SK-N-SH treated with all-trans-retinoic acid at 6 μM for 48 hours (cell line): ENCODE measurements around the gene RIPOR3.
A peak's percentile ranks its signal among the peaks of the same experiment; 100 is the strongest.

Source experiments
- ATAC-seq: fragments of 200-7000 bp; cut with Tn5 transposase; 3 replicates; pipeline ENCODE4 v1.9.1; 2020; ENCODE audit warnings: mild to moderate bottlenecking, moderate library complexity
- ARNTL ChIP-seq: fragments of 450-650 bp; formaldehyde crosslinking; IDR thresholded peaks from 2 replicates; pipeline ENCODE4 v1.5.0; 2020; ENCODE audit warnings: low read depth, mild to moderate bottlenecking, moderate library complexity, borderline replicate concordance
- BACH2 ChIP-seq: fragments of 250-450 bp; sonication (Bioruptor Pico); IDR thresholded peaks from 2 replicates; pipeline ENCODE4 v1.9.0; 2021; ENCODE audit warnings: mild to moderate bottlenecking, borderline replicate concordance
- ESRRG ChIP-seq: fragments of 250-450 bp; sonication (Bioruptor Pico); IDR thresholded peaks from 2 replicates; pipeline ENCODE4 v1.6.1; 2021; ENCODE audit warnings: mild to moderate bottlenecking
- GLIS3 ChIP-seq: fragments of 250-450 bp; sonication (Bioruptor Pico); IDR thresholded peaks from 2 replicates; pipeline ENCODE4 v1.5.0; 2020; ENCODE audit warnings: mild to moderate bottlenecking, moderate library complexity
- ISL1 ChIP-seq: fragments of 250-450 bp; sonication (Bioruptor Pico); IDR thresholded peaks from 2 replicates; pipeline ENCODE4 v2.1.2; 2022; ENCODE audit warnings: mild to moderate bottlenecking, moderate library complexity
- OSR1 ChIP-seq: fragments of 250-450 bp; sonication (Bioruptor Pico); IDR thresholded peaks from 2 replicates; pipeline ENCODE4 v1.8.0; 2022; ENCODE audit warnings: moderate library complexity, mild to moderate bottlenecking, inconsistent platforms
- PPARA ChIP-seq: fragments of 250-450 bp; sonication (Bioruptor Pico); IDR thresholded peaks from 2 replicates; pipeline ENCODE4 v1.5.0; 2020; ENCODE audit warnings: mild to moderate bottlenecking, borderline replicate concordance
- SNAI2 ChIP-seq: fragments of 250-450 bp; sonication (Bioruptor Pico); IDR thresholded peaks from 2 replicates; pipeline ENCODE4 v1.5.0; 2020; ENCODE audit warnings: mild to moderate bottlenecking, moderate library complexity
- TCF4 ChIP-seq: fragments of 250-450 bp; sonication (Bioruptor Pico); IDR thresholded peaks from 2 replicates; pipeline ENCODE4 v1.8.0; 2021; ENCODE audit warnings: mild to moderate bottlenecking, moderate library complexity, borderline replicate concordance
- ZFP3 ChIP-seq: fragments of 250-450 bp; sonication (Bioruptor Pico); IDR thresholded peaks from 2 replicates; pipeline ENCODE4 v1.5.0; 2020; ENCODE audit warnings: mild to moderate bottlenecking, moderate library complexity
- ZFP30 ChIP-seq: fragments of 450-650 bp; formaldehyde crosslinking; IDR thresholded peaks from 2 replicates; pipeline ENCODE4 v1.5.0; 2022; ENCODE audit warnings: mild to moderate bottlenecking, moderate library complexity
- ZNF70 ChIP-seq: fragments of 450-650 bp; formaldehyde crosslinking; IDR thresholded peaks from 2 replicates; pipeline ENCODE4 v1.5.0; 2020; ENCODE audit warnings: mild to moderate bottlenecking, moderate library complexity
- ZNF8 ChIP-seq: fragments of 450-650 bp; formaldehyde crosslinking; IDR thresholded peaks from 2 replicates; pipeline ENCODE4 v1.5.0; 2020; ENCODE audit warnings: mild to moderate bottlenecking, moderate library complexity
- TF ChIP-seq, protein P1 (sequence below): fragments of 250-450 bp; sonication (Bioruptor Pico); IDR thresholded peaks from 2 replicates; pipeline ENCODE4 v1.5.1; 2021; ENCODE audit warnings: mild to moderate bottlenecking, moderate library complexity
- TF ChIP-seq, protein P2 (sequence below): fragments of 250-450 bp; sonication (Bioruptor Pico); IDR thresholded peaks from 2 replicates; pipeline ENCODE4 v1.8.0; 2021; ENCODE audit warnings: low read depth, mild to moderate bottlenecking, moderate library complexity, borderline replicate concordance
- TF ChIP-seq, protein P3 (sequence below): fragments of 250-450 bp; sonication (Bioruptor Pico); IDR thresholded peaks from 2 replicates; pipeline ENCODE4 v1.5.0; 2020; ENCODE audit warnings: mild to moderate bottlenecking, moderate library complexity
- TF ChIP-seq, protein P4 (sequence below): fragments of 250-450 bp; sonication (Bioruptor Pico); IDR thresholded peaks from 2 replicates; pipeline ENCODE4 v1.8.0; 2020; ENCODE audit warnings: mild to moderate bottlenecking, moderate library complexity, borderline replicate concordance
- TF ChIP-seq, protein P5 (sequence below): fragments of 250-450 bp; sonication (Bioruptor Pico); IDR thresholded peaks from 2 replicates; pipeline ENCODE4 v1.5.1; 2020; ENCODE audit warnings: low read depth, mild to moderate bottlenecking, moderate library complexity

RIPOR3 gene

DNA sequence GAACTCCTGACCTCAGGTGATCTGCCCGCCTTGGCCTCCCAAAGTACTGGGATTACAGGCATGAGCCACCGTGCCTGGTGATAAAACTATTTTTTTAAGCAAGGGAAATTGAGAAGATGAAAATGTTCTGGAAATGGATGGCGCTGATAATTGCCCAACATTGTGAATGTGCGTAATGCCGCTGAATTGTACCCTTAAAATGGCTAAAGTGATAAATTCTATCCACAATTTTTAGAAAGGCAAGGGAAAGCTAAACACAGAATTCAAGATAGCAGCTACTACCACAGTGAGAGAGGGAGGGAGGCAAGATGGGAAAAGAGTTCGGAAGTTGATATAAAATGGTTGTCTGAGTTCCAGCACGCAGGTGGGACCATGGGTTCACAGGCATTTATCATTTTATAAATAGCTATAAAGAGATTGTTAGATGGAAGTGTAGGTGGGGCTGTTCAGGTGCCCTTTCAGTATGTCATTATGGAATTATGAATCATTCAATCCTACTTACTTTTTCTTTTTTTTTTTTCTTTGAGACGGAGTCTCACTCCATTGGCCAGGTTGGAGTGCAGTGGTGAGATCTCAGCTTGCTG is 8.3 kb downstream of the RIPOR3 start (continued):
- TF ChIP-seq, protein P1, sequence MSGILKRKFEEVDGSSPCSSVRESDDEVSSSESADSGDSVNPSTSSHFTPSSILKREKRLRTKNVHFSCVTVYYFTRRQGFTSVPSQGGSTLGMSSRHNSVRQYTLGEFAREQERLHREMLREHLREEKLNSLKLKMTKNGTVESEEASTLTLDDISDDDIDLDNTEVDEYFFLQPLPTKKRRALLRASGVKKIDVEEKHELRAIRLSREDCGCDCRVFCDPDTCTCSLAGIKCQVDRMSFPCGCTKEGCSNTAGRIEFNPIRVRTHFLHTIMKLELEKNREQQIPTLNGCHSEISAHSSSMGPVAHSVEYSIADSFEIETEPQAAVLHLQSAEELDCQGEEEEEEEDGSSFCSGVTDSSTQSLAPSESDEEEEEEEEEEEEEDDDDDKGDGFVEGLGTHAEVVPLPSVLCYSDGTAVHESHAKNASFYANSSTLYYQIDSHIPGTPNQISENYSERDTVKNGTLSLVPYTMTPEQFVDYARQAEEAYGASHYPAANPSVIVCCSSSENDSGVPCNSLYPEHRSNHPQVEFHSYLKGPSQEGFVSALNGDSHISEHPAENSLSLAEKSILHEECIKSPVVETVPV (CRISPR knock-in tag) = no peak

DNA sequence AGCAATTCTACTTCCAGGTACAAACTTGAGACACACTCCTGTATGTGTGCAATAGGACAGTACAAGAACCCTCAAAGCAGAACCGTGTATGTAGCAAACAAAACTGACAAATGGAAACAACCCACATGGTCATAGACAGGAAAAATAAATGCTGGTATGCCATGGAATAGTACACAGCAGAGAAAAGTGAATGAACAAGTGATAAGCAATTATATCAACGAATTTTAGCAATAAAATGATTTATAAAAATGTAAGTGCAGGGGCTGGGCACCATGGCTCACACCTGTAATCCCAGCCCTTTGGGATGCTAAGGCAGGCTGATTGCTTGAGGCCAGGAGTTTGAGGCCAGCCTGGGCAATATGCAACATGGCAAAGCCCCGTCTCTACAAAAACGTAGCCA is 9.3 kb downstream of the RIPOR3 start:
- TF ChIP-seq ZFP30 (CRISPR knock-in tag) (no peak), ZNF8 (CRISPR knock-in tag) (peak; percentile 47; the same call in 1 of the 2 replicates)
- no peak for ATAC-seq

DNA sequence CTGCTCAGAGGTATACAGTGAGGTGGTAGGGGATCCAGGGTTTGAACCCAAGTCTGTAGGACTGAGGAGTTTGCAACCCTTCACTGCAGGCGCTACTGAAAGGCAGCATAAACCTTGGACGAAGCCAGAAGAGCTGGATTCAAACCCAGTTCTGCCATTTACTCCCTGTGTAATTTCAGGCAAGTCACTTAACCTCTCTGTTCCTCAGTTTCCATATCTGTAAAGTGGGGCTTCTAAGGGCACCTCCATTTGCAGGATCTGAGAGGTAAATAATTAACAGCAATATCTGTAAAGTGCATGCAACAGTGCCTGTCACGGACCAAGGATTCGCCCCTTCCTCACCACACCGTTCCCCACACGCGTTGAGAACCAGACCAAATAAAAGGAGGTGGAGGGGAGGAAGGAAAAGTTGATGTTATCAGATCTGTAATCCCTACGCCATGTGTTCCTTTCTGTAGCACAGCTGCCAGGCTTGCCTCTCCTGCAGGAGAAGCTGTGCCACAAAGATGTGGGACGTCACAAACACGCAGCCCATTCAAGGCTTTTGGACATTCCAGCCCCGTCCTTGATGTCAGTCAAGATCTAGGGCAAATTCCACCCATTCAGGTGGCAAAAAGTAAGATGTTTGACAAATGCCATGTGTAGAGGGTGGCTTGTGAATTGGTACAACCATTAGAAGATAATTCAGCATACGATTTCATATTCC is 9.8 kb downstream of the RIPOR3 start:
- TF ChIP-seq, protein P2, sequence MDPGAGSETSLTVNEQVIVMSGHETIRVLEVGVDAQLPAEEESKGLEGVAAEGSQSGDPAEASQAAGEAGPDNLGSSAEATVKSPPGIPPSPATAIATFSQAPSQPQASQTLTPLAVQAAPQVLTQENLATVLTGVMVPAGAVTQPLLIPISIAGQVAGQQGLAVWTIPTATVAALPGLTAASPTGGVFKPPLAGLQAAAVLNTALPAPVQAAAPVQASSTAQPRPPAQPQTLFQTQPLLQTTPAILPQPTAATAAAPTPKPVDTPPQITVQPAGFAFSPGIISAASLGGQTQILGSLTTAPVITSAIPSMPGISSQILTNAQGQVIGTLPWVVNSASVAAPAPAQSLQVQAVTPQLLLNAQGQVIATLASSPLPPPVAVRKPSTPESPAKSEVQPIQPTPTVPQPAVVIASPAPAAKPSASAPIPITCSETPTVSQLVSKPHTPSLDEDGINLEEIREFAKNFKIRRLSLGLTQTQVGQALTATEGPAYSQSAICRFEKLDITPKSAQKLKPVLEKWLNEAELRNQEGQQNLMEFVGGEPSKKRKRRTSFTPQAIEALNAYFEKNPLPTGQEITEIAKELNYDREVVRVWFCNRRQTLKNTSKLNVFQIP = no peak
- TF ChIP-seq, protein P3, sequence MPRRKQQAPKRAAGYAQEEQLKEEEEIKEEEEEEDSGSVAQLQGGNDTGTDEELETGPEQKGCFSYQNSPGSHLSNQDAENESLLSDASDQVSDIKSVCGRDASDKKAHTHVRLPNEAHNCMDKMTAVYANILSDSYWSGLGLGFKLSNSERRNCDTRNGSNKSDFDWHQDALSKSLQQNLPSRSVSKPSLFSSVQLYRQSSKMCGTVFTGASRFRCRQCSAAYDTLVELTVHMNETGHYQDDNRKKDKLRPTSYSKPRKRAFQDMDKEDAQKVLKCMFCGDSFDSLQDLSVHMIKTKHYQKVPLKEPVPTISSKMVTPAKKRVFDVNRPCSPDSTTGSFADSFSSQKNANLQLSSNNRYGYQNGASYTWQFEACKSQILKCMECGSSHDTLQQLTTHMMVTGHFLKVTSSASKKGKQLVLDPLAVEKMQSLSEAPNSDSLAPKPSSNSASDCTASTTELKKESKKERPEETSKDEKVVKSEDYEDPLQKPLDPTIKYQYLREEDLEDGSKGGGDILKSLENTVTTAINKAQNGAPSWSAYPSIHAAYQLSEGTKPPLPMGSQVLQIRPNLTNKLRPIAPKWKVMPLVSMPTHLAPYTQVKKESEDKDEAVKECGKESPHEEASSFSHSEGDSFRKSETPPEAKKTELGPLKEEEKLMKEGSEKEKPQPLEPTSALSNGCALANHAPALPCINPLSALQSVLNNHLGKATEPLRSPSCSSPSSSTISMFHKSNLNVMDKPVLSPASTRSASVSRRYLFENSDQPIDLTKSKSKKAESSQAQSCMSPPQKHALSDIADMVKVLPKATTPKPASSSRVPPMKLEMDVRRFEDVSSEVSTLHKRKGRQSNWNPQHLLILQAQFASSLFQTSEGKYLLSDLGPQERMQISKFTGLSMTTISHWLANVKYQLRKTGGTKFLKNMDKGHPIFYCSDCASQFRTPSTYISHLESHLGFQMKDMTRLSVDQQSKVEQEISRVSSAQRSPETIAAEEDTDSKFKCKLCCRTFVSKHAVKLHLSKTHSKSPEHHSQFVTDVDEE (CRISPR knock-in tag) = no peak
- no peak for TF ChIP-seq SNAI2
- TF ChIP-seq ESRRG (CRISPR knock-in tag) = no peak
- TF ChIP-seq, protein P4, sequence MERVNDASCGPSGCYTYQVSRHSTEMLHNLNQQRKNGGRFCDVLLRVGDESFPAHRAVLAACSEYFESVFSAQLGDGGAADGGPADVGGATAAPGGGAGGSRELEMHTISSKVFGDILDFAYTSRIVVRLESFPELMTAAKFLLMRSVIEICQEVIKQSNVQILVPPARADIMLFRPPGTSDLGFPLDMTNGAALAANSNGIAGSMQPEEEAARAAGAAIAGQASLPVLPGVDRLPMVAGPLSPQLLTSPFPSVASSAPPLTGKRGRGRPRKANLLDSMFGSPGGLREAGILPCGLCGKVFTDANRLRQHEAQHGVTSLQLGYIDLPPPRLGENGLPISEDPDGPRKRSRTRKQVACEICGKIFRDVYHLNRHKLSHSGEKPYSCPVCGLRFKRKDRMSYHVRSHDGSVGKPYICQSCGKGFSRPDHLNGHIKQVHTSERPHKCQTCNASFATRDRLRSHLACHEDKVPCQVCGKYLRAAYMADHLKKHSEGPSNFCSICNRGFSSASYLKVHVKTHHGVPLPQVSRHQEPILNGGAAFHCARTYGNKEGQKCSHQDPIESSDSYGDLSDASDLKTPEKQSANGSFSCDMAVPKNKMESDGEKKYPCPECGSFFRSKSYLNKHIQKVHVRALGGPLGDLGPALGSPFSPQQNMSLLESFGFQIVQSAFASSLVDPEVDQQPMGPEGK = no peak
- TF ChIP-seq, protein P1 (CRISPR knock-in tag) = no peak
- TF ChIP-seq ZNF70 = no peak
- no peak for TF ChIP-seq BACH2
- no peak for TF ChIP-seq PPARA (CRISPR knock-in tag)
- no peak for TF ChIP-seq ZFP30 (CRISPR knock-in tag)
- no peak for TF ChIP-seq ISL1 (CRISPR knock-in tag)
- TF ChIP-seq, protein P5, sequence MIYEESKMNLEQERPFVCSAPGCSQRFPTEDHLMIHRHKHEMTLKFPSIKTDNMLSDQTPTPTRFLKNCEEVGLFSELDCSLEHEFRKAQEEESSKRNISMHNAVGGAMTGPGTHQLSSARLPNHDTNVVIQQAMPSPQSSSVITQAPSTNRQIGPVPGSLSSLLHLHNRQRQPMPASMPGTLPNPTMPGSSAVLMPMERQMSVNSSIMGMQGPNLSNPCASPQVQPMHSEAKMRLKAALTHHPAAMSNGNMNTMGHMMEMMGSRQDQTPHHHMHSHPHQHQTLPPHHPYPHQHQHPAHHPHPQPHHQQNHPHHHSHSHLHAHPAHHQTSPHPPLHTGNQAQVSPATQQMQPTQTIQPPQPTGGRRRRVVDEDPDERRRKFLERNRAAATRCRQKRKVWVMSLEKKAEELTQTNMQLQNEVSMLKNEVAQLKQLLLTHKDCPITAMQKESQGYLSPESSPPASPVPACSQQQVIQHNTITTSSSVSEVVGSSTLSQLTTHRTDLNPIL = no peak
- no peak for TF ChIP-seq ZNF8 (CRISPR knock-in tag)
- TF ChIP-seq OSR1 (CRISPR knock-in tag) = no peak
- TF ChIP-seq TCF4 (CRISPR knock-in tag) = no peak
- TF ChIP-seq ZFP3 (CRISPR knock-in tag) = no peak
- TF ChIP-seq GLIS3 (CRISPR knock-in tag) = no peak
- TF ChIP-seq ARNTL (CRISPR knock-in tag) = no peak
- no peak for ATAC-seq
